GM19452 (cell line): Measurements from ENCODE around the gene BMAL1.
"Not testable (repeated sequence)": the region's sequence is repeated elsewhere in the genome, so short reads cannot be mapped to it uniquely, and the experiment has no call there.

Experiments used
- ATAC-seq: cut with Tn5 transposase; IDR thresholded peaks from one replicate; pipeline ENCODE4 v1.9.1; 2021; ENCODE audit not compliant: unreplicated experiment

Gene BMAL1

DNA sequence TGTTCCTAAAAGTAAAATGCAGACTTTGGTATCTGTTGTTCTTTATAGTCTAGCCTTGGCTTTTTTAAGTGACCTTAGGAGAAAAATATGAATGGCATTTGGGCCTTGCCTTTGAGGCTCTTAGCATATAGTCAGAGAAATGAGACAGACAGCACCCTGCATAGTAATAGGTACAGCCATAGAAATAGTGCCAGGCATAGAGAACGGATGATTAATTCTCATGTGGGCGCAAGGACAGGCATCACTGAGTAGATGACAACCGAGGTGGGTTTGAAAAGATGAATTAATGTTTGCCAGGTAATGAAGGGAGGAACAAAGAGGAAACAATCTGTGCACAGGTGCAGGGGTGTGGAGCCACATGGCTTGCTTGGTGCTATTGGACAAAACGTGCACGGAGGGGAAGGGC lies 90.5 kb downstream of the BMAL1 start:
- no peak for ATAC-seq

DNA sequence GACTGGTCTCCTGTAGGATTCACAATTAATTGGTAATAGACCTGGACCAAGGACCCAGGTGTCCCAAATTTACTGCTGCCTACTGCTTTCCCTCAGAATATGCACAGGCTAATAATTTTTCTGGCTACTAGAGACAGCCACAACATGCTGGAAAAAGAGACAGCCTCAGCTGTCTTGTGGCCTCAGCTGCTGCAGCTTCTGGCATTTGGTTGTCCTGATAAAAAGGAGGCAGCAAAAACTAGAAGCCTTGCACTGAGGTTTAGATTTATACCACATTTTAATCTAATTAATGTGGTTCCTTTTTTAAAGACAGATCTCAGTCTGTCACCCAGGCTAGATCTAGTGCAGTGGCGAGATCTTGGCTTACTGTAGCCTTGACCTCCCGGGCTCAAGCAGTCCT lies 95.6 kb downstream of the BMAL1 start:
- ATAC-seq: no peak

DNA sequence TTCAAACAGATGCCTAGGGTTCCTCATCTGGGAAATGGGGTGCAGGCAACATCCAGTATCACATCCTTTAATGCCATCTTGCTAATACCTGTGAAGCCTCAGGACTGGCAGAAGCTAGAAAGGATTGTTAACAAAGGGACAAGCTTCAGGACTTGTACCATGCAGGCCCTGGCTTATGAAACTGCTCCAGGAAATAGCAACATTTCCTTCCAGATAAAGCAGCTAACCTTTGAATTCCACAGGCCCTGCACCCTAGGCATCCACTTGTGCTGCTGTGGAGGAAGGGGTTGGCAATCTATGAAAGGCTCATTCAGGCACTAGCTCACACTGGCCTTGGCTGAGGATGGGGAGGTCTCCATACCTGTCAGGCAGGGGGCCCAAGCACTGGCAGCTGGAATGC lies 98.2 kb downstream of the BMAL1 start:
- ATAC-seq: no peak

DNA sequence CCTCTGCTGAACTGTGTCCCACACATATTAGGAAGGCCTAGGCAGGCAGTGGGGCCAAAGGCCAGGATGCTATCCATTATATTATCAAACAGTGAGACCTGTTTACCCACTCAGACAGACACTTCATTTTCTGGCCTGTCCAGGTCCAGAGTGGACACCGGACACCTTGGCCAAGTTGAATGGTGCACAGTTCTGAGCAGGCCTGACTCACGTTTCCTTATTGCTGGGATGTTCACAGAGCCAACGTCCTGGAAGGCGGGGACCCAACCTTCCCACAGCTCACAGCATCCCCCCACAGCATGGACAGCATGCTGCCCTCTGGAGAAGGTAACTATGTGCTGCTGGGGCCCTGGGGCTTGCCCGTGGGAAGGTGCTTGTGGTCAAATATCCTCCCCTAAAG lies 98.8 kb downstream of the BMAL1 start:
- ATAC-seq: no peak

DNA sequence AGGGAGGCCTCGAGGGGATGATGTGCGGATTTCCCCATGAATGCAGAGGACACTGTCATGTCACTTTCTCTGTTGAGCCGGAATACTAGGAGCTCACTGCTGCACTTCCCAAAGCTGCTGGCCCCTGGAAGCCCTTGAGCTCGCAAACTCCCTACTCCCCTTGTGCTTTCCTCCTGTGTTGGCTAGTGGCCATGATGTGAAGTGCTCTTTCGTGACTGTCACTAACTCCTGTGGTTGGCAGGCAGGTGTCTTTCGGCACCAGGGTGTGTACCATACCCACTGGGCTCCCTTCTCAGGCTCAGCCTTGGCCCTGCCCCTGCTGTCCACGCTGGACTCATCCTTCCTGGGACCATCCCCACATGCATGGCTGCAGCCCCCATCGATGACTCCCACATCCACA lies 99.2 kb downstream of the BMAL1 start:
- ATAC-seq: no peak

DNA sequence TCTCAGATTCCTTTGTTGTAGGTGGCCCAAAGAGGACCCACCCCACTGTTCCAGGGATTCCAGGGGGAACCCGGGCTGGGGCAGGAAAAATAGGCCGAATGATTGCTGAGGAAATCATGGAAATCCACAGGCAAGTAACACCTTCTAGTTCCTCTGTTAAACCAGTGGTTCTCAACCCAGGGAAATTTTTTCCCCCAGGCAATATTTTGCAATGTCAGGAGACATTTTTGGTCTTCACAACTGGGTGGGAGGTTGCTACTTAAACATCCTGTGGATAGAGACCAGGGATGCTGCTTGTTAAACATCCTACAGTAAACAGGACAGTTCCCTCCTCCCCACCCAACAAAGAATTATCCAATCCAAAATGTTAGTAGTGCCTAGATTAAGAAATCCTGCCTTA lies 100.7 kb downstream of the BMAL1 start:
- no peak for ATAC-seq

DNA sequence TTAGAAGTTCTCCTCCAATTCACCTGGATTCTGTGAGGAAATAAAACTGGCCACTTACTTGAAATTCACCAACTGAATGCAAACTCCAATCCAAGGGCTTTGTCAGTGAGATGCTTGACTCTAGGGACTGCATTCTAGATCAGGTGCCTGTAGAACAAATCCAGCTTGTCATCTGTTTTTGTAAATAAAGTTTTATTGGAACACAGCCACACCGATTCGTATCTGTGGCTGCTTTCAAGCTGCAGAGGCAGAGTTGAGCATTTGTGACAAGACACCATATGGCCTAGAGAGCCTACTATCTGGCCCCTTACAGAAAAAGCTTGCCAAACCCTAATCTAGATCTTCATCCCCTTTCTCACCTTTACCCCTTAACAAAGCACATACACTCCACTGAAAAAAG lies 103.1 kb downstream of the BMAL1 start:
- no peak for ATAC-seq

DNA sequence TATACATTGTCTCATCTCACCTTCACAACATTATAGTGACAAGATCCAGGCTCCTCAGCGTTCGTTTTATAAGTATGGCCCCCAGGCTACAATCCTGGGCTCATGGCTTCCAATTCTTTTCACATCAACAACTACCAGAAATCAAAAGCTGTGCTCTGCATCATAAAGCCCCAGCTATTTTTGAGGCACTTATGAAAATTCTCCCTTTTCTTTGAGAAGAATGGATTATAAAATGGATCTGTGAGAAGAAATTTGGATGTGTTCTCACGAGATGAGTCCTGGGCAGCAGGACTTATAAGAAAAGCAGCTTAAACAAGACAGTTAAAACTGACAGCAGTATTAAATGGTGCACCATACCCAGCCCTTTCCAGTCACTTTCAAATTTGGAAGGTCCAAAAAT lies 105.2 kb downstream of the BMAL1 start:
- no peak for ATAC-seq

DNA sequence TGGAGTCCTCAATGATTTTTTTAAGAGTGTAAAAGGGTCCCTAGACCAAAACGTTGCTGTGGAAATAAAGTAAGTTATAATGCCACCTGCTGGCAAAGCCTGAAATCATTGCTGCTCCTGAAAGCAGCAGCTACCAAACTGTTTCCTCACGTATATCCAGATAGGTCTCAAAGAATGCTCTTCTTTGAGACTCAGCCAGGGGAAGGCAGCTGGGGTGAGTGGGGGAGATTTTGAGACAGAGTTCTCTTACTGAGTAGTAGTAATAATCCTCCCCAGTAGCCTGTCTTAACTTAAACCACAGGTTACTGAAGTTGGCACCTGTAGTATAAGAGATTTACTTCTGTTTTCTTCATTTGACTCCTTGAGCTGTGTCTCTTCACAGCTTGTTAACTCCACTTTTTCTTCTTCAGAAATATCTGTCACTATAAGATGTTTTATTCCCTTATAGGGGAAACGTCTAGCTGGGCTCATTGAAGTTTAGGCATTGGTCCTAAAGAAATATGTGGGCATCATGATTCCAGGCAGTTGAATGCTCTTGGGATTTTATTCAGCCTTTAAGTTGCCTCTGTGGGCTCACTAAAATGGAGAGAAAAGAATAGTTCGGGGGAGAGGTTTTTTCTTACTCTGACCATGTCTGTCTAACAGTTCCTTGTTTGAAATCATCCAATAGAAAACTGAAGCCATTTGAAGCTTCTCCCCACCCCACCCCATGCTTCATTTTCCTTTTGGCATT lies 107.5 kb downstream of the BMAL1 start:
- ATAC-seq: no peak

DNA sequence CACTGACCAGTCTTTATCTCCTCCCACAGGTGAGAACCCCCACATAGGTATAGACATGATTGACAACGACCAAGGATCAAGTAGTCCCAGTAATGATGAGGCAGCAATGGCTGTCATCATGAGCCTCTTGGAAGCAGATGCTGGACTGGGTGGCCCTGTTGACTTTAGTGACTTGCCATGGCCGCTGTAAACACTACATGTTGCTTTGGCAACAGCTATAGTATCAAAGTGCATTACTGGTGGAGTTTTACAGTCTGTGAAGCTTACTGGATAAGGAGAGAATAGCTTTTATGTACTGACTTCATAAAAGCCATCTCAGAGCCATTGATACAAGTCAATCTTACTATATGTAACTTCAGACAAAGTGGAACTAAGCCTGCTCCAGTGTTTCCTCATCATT lies 109.0 kb downstream of the BMAL1 start:
- no peak for ATAC-seq

DNA sequence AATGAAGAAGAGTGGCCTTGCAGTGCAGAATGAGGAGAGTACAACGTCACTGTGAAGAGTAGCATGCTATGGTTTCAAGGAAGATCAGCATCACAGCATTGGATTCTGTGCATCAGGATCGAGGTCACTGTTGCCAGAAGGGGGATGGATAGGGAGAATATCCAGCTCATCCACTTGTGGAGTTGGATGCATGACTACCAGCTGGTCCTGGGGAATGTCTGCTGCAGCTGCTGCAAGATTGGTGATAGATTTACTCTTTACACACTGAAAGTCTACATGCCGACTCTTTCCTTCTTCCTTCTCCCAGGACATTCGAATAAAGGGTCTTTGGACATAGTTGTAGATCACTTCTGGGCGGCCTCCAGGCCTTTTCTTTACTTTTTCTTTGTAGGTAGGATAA lies 111.2 kb downstream of the BMAL1 start:
- no peak for ATAC-seq

DNA sequence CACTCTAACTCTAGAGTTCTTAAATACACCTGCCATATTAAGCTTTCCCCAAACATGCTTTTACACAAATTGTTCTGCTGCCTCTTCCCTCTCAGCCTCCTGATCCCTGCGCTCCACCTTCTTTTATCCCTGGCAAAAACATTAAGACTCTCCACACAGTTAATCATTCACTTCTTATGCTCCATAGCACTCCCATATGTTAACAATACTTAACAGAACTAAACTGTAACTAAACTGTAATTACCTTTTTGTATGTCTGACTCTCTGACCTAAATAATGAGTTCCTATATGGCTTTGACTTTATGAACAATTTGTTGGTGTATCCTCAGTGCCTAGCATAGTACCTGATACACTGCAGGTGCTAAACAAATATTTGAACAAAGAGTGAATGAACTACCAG lies 113.6 kb downstream of the BMAL1 start:
- no peak for ATAC-seq

DNA sequence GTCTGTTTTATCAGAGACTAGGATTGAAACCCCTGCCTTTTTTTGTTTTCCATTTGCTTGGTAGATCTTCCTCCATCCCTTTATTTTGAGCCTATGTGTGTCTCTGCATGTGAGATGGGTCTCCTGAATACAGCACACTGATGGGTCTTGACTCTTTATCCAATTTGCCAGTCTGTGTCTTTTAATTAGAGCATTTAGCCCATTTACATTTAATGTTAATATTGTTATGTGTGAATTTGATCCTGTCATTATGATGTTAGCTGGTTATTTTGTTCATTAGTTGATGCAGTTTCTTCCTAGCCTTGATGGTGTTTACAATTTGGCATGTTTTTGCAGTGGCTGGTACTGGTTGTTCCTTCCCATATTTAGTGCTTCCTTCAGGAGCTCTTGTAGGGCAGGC lies 120.7 kb downstream of the BMAL1 start:
- not testable (repeated sequence) for ATAC-seq

DNA sequence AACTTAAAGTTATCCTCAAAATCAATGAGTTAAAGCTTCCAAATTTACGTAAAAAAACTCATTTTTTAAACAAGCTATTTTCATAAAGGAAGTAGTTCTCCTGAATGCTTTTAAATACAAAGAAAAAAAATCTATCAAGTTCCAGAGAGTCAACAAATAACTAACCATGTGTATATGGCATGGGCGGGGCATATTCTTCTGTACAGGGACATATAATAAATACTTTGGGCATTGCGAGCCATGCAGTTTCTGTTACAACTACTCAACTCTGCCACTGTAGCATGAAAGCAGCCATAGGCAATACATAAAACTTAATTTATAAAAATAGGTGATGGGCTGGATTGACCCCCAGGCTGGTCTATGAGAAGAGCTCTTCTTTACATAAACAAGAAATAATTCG lies 127.6 kb downstream of the BMAL1 start:
- ATAC-seq: no peak

DNA sequence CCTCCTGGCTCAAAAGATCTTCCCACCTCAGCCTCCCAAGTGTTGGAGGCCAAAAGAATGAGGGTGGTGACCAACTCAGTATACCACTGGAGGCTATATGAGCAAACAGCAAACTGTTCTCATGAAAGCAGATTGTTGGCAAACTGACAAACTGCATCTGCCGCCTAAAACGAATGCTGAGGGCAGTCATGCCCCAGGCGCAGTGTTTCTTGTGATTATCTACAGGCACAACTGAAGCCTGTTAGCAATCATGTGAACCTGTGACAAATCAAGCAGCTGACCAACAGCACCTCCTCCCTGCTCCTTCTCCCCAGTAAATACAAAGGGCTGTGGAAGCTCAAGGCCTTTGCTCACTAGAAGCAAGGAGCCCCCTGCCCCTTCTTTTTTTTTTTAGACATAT lies 137.6 kb downstream of the BMAL1 start:
- ATAC-seq: no peak

DNA sequence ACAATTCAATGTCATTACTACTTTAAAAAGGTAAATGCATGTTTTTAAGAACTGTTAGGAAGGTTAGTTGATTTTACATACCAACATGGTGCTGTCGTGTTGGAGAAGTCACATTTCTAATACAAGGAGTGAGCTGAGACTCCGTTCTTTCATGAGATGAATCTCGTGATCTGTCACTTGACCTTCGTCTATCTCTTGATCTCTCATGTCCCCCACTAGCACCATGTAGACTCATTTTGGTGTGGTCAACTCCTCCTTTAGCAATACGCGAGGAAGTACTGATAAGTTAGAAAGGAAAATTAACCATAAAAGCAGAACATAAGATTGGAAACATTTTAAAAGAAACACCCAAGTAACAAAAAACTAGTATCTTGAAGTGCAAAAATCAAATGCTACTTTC lies 144.0 kb downstream of the BMAL1 start:
- ATAC-seq: no peak

DNA sequence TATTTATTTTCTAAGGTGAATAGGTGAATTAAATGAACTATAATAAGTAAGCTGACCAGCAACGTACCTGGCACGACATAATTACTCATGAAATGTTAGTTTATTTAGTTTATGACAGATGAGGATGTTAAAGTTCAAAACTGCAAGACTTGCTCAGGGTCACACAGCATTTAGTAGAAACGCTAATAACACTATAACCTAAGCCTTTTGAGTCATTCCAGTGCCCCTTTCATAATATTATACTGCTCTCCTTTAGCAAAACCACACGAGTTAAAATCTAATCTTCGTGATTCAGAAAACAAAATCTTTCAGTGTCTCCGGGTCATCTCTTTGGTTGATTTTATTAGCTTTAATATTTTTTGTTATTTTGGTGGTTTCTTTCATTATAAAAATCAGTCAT lies 145.8 kb downstream of the BMAL1 start:
- ATAC-seq: no peak

DNA sequence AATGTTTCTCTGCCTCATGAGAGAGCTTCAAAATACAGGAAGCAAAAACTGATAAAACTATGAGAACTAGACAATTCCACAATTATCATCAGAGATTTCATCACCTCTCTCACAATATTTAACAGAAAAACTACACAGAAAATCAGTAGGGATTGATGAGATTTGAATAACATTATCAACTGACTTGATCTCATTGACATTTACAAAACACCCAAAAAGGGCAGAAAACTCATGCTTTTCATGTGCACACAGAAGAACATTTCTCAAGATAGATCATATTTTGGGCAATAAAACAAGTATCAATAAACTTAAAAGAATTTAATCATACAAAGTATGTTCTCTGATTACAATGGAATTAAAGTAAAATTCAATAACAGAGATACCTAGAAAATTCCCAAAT lies 149.8 kb downstream of the BMAL1 start:
- ATAC-seq: no peak

DNA sequence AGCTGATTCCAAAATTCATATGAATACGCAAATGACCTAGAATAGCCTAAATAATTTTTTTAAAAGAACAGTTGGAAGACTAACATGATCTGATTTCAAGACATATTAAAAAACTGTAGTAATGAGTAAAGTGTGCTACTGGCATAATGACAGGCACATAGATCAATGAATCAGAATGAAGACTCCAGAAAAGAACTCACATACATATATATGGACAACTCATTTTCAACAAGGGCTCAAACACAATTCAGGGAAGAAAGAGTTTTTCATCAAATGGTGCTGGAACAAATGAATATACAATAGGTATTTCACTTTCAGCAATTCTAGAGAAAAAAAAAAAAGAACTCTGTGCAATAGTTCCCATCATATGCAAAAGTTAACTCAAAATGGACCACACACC lies 151.7 kb downstream of the BMAL1 start:
- no peak for ATAC-seq

DNA sequence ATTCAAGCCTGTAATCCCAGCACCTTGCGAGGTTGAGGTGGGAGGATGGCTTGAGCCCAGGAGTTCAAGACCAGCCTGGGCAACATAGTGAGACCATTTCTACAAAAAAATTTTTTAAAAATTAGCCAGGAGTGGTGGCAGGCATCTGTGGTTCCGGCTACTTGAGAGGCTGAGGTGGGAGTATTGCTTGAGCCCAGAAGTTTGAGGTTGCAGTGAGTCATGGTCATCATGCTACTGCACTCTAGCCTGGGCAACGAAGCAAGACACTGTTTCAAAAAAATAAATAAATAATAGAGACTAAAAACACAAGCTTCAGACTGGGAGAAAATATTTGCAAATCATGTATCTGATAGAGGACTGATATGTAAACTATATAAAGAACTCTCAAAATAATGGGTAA lies 152.2 kb downstream of the BMAL1 start:
- no peak for ATAC-seq

DNA sequence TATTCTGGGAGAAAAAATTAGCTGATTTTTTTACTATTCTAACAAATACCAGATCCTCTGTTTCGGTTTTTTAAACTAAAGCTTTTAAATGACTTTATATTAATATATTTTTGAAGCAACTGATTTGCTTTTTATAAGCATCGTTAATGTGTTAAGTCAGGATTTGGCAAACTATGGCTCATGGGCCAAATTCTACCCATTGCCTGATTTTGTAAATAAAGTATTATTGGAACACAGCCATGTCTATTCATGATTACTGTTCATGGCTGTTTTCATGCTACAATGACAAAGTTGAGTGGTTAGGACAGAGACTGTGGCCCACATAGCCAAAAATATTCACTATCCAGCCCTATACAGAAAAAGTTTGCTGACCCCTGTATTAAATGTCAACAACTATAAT lies 155.8 kb downstream of the BMAL1 start:
- ATAC-seq: no peak

DNA sequence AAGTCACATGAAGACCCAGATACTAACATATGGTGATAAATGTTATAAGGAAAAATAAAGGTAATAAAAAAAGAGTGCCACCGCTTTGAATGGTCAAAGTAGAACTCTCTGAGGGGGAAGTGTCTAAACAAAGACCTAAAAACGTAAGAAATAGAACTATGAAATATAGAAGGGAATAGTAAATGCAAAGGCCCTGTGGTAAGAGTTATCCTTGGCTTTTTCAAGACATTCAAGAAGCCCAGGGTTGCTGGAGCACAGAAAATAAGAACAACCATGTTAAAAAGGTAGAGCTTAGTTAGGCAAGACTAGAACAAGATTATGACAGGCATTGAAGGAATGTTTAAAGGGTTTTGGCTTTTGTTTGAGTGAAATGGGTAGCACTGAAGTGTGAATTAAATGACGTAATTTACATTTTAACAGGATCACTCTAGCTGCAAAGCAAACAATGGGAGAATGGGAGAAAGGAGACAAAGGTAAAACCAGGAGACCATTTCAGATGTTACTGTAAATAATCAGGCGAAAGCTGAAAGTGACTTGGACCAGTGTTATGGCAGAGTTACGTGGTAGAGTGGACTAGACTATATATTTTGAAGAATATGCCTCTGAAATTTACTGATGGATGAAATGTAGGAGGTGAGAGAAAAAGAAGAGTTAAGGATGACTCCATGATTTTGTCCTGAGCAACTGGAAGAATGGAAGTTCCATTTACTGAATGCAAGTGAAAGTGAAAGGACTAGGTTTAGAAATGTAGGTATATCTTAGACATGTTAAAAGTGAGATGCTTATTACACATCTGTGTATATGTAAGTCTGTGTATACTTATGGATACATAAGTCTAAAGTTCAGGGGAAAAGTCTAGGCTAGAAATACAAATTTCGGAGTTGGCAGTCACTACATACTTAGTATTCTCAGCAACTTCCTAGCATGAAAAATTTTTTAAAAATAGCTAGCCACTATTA lies 156.9 kb downstream of the BMAL1 start:
- ATAC-seq: no peak
